Measurements from ENCODE around the gene ADAMTS3. TPM values are rescaled to one million over a fixed set of nuclear protein-coding genes. Genes with fewer than 3 reads are reported as not detected.

ADAMTS3 gene
- polyA plus RNA-seq, 1 donor from 2014 or later = 0.20 TPM

- Histone ChIP-seq H3K4me2 (ENCODE audit: low read length) (no peak overlapping the region), H3F3A (ENCODE audit: insufficient read depth, low read length, poor library complexity, severe bottlenecking) (no peaks in the 10 kb centered on the region), H3K9me3 (ENCODE audit: low read length) (no peaks in the 10 kb centered on the region), H4K20me1 (ENCODE audit: insufficient read depth) (no peaks in the 10 kb centered on the region), H3K4me3 (ENCODE audit: low read length) (no peak overlapping the region), H3K9me2 (ENCODE audit: insufficient read depth, low read length) (no peaks in the 10 kb centered on the region), H3K79me2 (replicated peaks; ENCODE audit: insufficient read depth, low read length) (no peaks in the 10 kb centered on the region), H3K9ac (ENCODE audit: low read length) (no peak overlapping the region), H2AFZ (ENCODE audit: low read depth, low read length) (no peak overlapping the region), H3K27ac (ENCODE audit: low read length) (no peak overlapping the region), H3K27me3 (ENCODE audit: insufficient read depth, low read depth, low read length) (no peaks in the 10 kb centered on the region), H3K36me3 (ENCODE audit: insufficient read depth, low read length) (no peaks in the 10 kb centered on the region)
- TF ChIP-seq TAF1 (IDR thresholded peaks at IDR 0.05; ENCODE audit: low read depth) (no peak), RAD21 (conservative IDR thresholded peaks at IDR 0.05) (no peak), REST (IDR thresholded peaks at IDR 0.05; ENCODE audit: borderline replicate concordance) (no peak), MXI1 (conservative IDR thresholded peaks at IDR 0.05; ENCODE audit: poor library complexity, severe bottlenecking) (no peak), POLR2AphosphoS5 (IDR thresholded peaks at IDR 0.05) (no peak), EP300 (conservative IDR thresholded peaks at IDR 0.05; ENCODE audit: poor library complexity, severe bottlenecking) (no peak), SMC3 (conservative IDR thresholded peaks at IDR 0.05; ENCODE audit: poor library complexity) (no peak)
These were observed 12.0 kb downstream of the ADAMTS3 start for GRCh38 chr4:72557021-72557420.

GRCh38 chr4:72555377-72555831, 13.6 kb downstream of the ADAMTS3 start:
- H4K20me1 ChIP-seq (ENCODE audit: insufficient read depth) = no peaks in the 10 kb centered on the region
- H3K36me3 ChIP-seq (ENCODE audit: insufficient read depth, low read length) = no peaks in the 10 kb centered on the region
- no peak overlapping the region for H2AFZ ChIP-seq (ENCODE audit: low read depth, low read length)
- H3K9ac ChIP-seq (ENCODE audit: low read length) = no peak overlapping the region
- TF ChIP-seq CTCF (IDR thresholded peaks at IDR 0.05; ENCODE audit: poor library complexity, severe bottlenecking) = no peak
- no peak for TF ChIP-seq EP300 (conservative IDR thresholded peaks at IDR 0.05; ENCODE audit: poor library complexity, severe bottlenecking)
- TF ChIP-seq REST (IDR thresholded peaks at IDR 0.05; ENCODE audit: borderline replicate concordance) = no peak
- no peak for TF ChIP-seq SMC3 (conservative IDR thresholded peaks at IDR 0.05; ENCODE audit: poor library complexity)
- no peak for TF ChIP-seq RAD21 (conservative IDR thresholded peaks at IDR 0.05)
- no peak for TF ChIP-seq POLR2AphosphoS5 (IDR thresholded peaks at IDR 0.05)
- no peak for TF ChIP-seq TAF1 (IDR thresholded peaks at IDR 0.05; ENCODE audit: low read depth)
- no peak for TF ChIP-seq EZH2 (IDR thresholded peaks at IDR 0.05; ENCODE audit: borderline replicate concordance, insufficient read depth, low read length, poor library complexity, severe bottlenecking)
- TF ChIP-seq MXI1 (conservative IDR thresholded peaks at IDR 0.05; ENCODE audit: poor library complexity, severe bottlenecking) = no peak
- H3K27me3 ChIP-seq (ENCODE audit: insufficient read depth, low read depth, low read length) = no peaks in the 10 kb centered on the region
- no peaks in the 10 kb centered on the region for H3F3A ChIP-seq (ENCODE audit: insufficient read depth, low read length, poor library complexity, severe bottlenecking)
- H3K4me3 ChIP-seq (ENCODE audit: low read length) = no peak overlapping the region
- no peaks in the 10 kb centered on the region for H3K9me3 ChIP-seq (ENCODE audit: low read length)
- H3K4me2 ChIP-seq (ENCODE audit: low read length) = no peak overlapping the region
- H3K9me2 ChIP-seq (ENCODE audit: insufficient read depth, low read length) = no peaks in the 10 kb centered on the region
- H3K27ac ChIP-seq (ENCODE audit: low read length) = no peak overlapping the region
- H3K79me2 ChIP-seq (replicated peaks; ENCODE audit: insufficient read depth, low read length) = no peaks in the 10 kb centered on the region
